OCI-LY3 (cell line): ENCODE results near the gene MYCBP2.

Experiments
- CTCF ChIP-seq: fragments of 200-600, 300-600 bp; sonication (generic); IDR thresholded peaks from 2 replicates; pipeline ENCODE4 v1.5.1; 2014; ENCODE audit warnings: antibody characterized with exemption, low read length, low read depth
- EZH2phosphoT487 ChIP-seq: fragments of 200-600 bp; shearing (Covaris generic); IDR thresholded peaks from 2 replicates; pipeline ENCODE4 v1.6.1; 2018; ENCODE audit warnings: antibody characterized with exemption, mixed run types, low read depth

- TF ChIP-seq CTCF (no peak), EZH2phosphoT487 (no peak)
These were observed 8.2 kb downstream of the MYCBP2 start for GRCh38 chr13:77318741-77319140.
